DOHH2 (cell line): Measurements from ENCODE around the gene CBFA2T2.

Experiments used
- H3F3A ChIP-seq: fragments of 200-600 bp; sonication (generic), shearing (Covaris generic); 2 replicates; pipeline ENCODE4 v1.6.0; 2016; ENCODE audit warnings: antibody characterized with exemption, mild to moderate bottlenecking; ENCODE audit not compliant: control insufficient read depth, insufficient read depth
- H3K27ac ChIP-seq: fragments of 200-600 bp; sonication (generic); 2 replicates; pipeline ENCODE4 v1.5.1; 2014; ENCODE audit warnings: low read depth, mild to moderate bottlenecking, low read length, moderate library complexity
- H3K27me3 ChIP-seq: fragments of 200-600 bp; sonication (generic); 2 replicates; pipeline ENCODE4 v1.6.1; 2014; ENCODE audit warnings: mild to moderate bottlenecking, low read length, mixed read lengths; ENCODE audit not compliant: control insufficient read depth
- H3K36me3 ChIP-seq: fragments of 200-600 bp; sonication (generic); 2 replicates; pipeline ENCODE4 v1.6.1; 2014; ENCODE audit warnings: mild to moderate bottlenecking, low read length, moderate library complexity, mixed read lengths; ENCODE audit not compliant: control insufficient read depth
- H3K4me1 ChIP-seq: fragments of 200-600 bp; sonication (generic); 2 replicates; pipeline ENCODE4 v1.6.1; 2014; ENCODE audit warnings: mild to moderate bottlenecking, low read length, mixed read lengths; ENCODE audit not compliant: control insufficient read depth
- H3K4me2 ChIP-seq: fragments of 200-600 bp; sonication (generic); 2 replicates; pipeline ENCODE4 v1.6.0; 2014; ENCODE audit warnings: mild to moderate bottlenecking, low read length, moderate library complexity
- H3K4me3 ChIP-seq: fragments of 200-600 bp; sonication (generic); 2 replicates; pipeline ENCODE4 v1.5.1; 2014; ENCODE audit warnings: mild to moderate bottlenecking, low read length, mixed read lengths
- H3K79me2 ChIP-seq: fragments of 200-600 bp; sonication (generic); 2 replicates; pipeline ENCODE4 v1.6.1; 2014; ENCODE audit warnings: mild to moderate bottlenecking, low read length, mixed read lengths; ENCODE audit not compliant: control insufficient read depth
- H3K9me2 ChIP-seq: fragments of 200-600 bp; sonication (generic); replicated peaks from 2 replicates; pipeline ENCODE4 v1.6.1; 2014; ENCODE audit warnings: mild to moderate bottlenecking, low read length, mixed read lengths; ENCODE audit not compliant: control insufficient read depth
- H3K9me3 ChIP-seq: fragments of 200-600 bp; sonication (generic); 2 replicates; pipeline ENCODE4 v1.6.1; 2014; ENCODE audit warnings: antibody characterized with exemption, low read length, mixed read lengths; ENCODE audit not compliant: control insufficient read depth, insufficient read depth
- H4K20me1 ChIP-seq: fragments of 200-600 bp; sonication (generic); 2 replicates; pipeline ENCODE4 v1.6.0; 2014; ENCODE audit warnings: low read depth, mild to moderate bottlenecking, antibody characterized with exemption, low read length, moderate library complexity; ENCODE audit not compliant: control insufficient read depth, insufficient read depth
- CTCF ChIP-seq: fragments of 200-600 bp; sonication (generic); IDR thresholded peaks from one replicate; pipeline ENCODE4 v1.5.1; 2014; ENCODE audit warnings: antibody characterized with exemption, mild to moderate bottlenecking, low read depth, low read length; ENCODE audit not compliant: poor library complexity, severe bottlenecking
- EZH2phosphoT487 ChIP-seq: fragments of 200-600 bp; sonication (generic); IDR thresholded peaks from 2 replicates; pipeline ENCODE4 v1.6.1; 2017; ENCODE audit warnings: borderline replicate concordance, mild to moderate bottlenecking, antibody characterized with exemption, low read length, moderate library complexity, mixed read lengths

The CBFA2T2 gene

DNA sequence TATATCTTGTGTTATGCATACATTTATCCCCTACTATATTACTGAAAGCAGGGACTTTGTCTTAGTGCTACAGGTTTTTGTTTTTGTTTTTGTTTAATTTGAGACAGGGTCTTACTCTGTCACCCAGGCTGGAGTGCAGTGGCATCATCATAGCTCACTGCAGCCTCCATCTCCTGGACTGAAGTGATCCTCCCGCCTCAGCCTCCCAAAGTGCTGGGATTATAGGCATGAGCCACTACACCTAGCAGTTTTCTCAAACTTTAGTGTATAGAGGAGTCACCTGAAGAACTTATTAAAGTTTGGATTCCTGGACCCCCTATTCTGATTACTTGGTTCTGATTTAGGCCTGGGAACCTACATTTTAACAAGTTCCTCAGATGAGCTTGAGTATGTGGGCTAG, 51.9 kb downstream of the CBFA2T2 start:
- no peaks in the 10 kb centered on the region for H4K20me1 ChIP-seq
- no peaks in the 10 kb centered on the region for H3K36me3 ChIP-seq
- H3K9me2 ChIP-seq, result no peaks in the 10 kb centered on the region
- H3K4me2 ChIP-seq, result no peak overlapping the region
- no peak overlapping the region for H3K4me3 ChIP-seq
- H3K79me2 ChIP-seq, result no peaks in the 10 kb centered on the region; the same call in 1 of the 2 replicates
- TF ChIP-seq EZH2phosphoT487 (no peak), CTCF (no peak)
- H3K9me3 ChIP-seq, result no peaks in the 10 kb centered on the region
- H3K27ac ChIP-seq, result no peak overlapping the region
- no peaks in the 10 kb centered on the region for H3F3A ChIP-seq
- H3K27me3 ChIP-seq, result no peaks in the 10 kb centered on the region
- H3K4me1 ChIP-seq, result peaks cover 11% of the 10 kb centered on the region

- TF ChIP-seq CTCF (no peak), EZH2phosphoT487 (no peak)
- Histone ChIP-seq H4K20me1 (no peaks in the 10 kb centered on the region), H3K4me3 (no peak overlapping the region), H3K9me3 (no peaks in the 10 kb centered on the region), H3K9me2 (no peaks in the 10 kb centered on the region), H3K4me2 (no peak overlapping the region), H3K4me1 (peaks cover 3% of the 10 kb centered on the region; the same call in 1 of the 2 replicates), H3F3A (no peaks in the 10 kb centered on the region), H3K27ac (no peak overlapping the region), H3K27me3 (no peaks in the 10 kb centered on the region), H3K36me3 (no peaks in the 10 kb centered on the region), H3K79me2 (no peaks in the 10 kb centered on the region)
Measured at GRCh38 chr20:33545763-33546162, 55.9 kb downstream of the CBFA2T2 start.

DNA sequence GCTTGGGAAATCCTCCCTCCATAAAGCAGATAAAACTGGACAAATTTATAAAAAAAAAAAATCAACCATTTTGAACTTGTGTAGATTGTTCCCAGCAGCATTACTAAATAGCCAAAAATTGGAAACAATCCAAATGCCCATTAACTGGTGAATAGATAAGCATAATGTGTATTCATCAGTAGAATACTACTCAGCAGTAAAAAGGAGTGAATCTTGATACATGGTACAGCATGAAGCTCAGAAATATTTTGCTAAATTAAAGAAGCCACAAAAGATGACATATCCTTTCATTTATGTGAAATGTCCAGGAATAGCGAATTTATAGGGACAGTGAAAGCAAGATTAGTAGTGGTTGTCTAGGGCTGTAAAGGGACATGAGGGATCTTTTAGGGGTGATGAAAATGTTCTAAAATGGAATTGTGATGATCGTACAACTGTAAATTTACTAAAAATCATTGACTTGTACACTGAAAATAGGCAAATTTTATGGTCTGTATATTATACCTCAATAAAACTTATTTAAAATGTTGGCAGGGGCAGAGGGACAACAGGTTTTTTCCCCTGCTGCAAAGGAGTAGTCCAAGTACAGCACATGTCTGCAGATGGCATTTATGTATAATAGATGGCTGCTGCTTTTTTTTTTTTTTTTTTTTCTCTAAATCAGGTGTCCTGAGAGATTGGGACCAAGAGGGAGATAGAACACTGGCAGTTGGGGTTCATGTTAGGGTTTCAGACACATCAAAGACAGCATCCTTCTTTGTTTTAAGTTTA, 59.5 kb downstream of the CBFA2T2 start:
- no peak overlapping the region for H3K27ac ChIP-seq

More for the DNA sequence above, 59.5 kb downstream of the CBFA2T2 start:
- peaks cover 12% of the 10 kb centered on the region for H3F3A ChIP-seq
- H3K4me2 ChIP-seq, result no peak overlapping the region
- no peaks in the 10 kb centered on the region for H3K9me3 ChIP-seq
- peaks cover 28% of the 10 kb centered on the region for H3K4me1 ChIP-seq
- no peaks in the 10 kb centered on the region for H4K20me1 ChIP-seq
- H3K79me2 ChIP-seq, result 0 out of 2 replicates have a peak, but pooled peaks cover 3% of the 10 kb centered on the region
- no peaks in the 10 kb centered on the region for H3K36me3 ChIP-seq
- H3K4me3 ChIP-seq, result no peak overlapping the region
- TF ChIP-seq CTCF, result no peak
- H3K27me3 ChIP-seq, result no peaks in the 10 kb centered on the region
- H3K9me2 ChIP-seq, result no peaks in the 10 kb centered on the region
